Activated naive CD4-positive, alpha-beta T cell treated with anti-CD3 and anti-CD28 coated beads, Interleukin-2, amount 50 U/mL, for 24 hours (primary cell): ENCODE measurements around the gene CRHR2.

Experiments used
- H3K27ac Mint-ChIP-seq: one replicate; pipeline ENCODE4 v1.8.0; 2021; ENCODE audit warnings: mild to moderate bottlenecking, mixed read lengths
- H3K27me3 Mint-ChIP-seq: one replicate; pipeline ENCODE4 v1.8.0; 2021; ENCODE audit warnings: mixed read lengths
- H3K36me3 Mint-ChIP-seq: one replicate; pipeline ENCODE4 v1.8.0; 2021; ENCODE audit warnings: mixed read lengths
- H3K4me1 Mint-ChIP-seq: one replicate; pipeline ENCODE4 v1.8.0; 2021; ENCODE audit warnings: mixed read lengths
- H3K4me3 Mint-ChIP-seq: one replicate; pipeline ENCODE4 v1.8.0; 2021; ENCODE audit warnings: mild to moderate bottlenecking, mixed read lengths
- H3K9me3 Mint-ChIP-seq: one replicate; pipeline ENCODE4 v1.8.0; 2021; ENCODE audit warnings: mixed read lengths

Gene CRHR2

GRCh38 chr7:30713392-30713791 lies 31.1 kb upstream of the CRHR2 start:
- Mint-ChIP-seq H3K4me1 (no peaks in the 10 kb centered on the region), H3K27me3 (no peaks in the 10 kb centered on the region), H3K9me3 (peaks cover 6% of the 10 kb centered on the region), H3K27ac (no peak overlapping the region), H3K4me3 (no peak overlapping the region), H3K36me3 (peaks cover 22% of the 10 kb centered on the region)

DNA sequence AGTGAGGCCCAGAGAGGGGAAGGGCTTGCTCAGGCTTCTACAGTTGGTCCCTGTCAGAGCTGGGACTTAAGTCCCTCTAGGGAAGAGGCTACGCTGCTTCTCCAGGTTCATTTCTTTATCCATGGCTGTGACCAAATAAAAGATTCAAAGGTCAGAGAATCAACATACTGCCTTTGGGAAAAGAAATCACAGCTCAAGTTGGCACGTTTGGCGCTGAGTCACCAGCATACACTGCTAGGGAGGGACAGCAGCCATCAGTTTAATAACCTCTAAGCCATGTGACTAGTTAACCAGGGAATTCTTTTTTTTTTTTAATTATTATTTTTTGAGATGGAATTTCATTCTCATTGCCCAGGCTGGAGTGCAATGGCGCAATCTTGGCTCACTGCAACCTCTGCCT lies 28.4 kb upstream of the CRHR2 start:
- H3K4me1 Mint-ChIP-seq, result no peaks in the 10 kb centered on the region
- no peak overlapping the region for H3K4me3 Mint-ChIP-seq
- no peak overlapping the region for H3K27ac Mint-ChIP-seq
- H3K9me3 Mint-ChIP-seq, result no peaks in the 10 kb centered on the region
- H3K36me3 Mint-ChIP-seq, result peaks cover 7% of the 10 kb centered on the region
- no peaks in the 10 kb centered on the region for H3K27me3 Mint-ChIP-seq

- Mint-ChIP-seq H3K4me3 (no peak overlapping the region), H3K4me1 (no peaks in the 10 kb centered on the region), H3K9me3 (no peaks in the 10 kb centered on the region), H3K27me3 (no peaks in the 10 kb centered on the region), H3K36me3 (no peaks in the 10 kb centered on the region), H3K27ac (no peak overlapping the region)
Observed at GRCh38 chr7:30709549-30709948, 27.3 kb upstream of the CRHR2 start.

DNA sequence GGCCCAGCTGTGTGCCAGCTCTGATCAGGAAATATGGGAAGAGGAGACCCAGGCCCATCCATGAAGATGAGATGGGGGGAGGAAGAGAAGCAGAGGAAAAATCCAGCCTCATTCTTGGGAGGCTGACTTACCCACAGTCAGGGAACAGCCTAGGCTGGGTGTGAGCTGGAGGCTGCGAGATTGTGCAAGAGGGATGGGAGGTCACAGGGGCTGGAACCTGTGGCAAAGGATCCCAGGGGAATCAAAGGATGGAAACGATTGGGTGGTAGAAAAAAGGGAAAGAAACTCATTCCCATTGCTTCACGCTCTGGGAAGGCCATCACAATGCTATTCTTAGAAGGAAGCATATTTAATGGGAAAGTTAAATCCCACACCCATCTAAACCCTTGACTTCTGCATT lies 26.7 kb upstream of the CRHR2 start:
- Mint-ChIP-seq H3K4me1 (no peaks in the 10 kb centered on the region), H3K4me3 (no peak overlapping the region), H3K27ac (no peak overlapping the region), H3K9me3 (no peaks in the 10 kb centered on the region), H3K36me3 (no peaks in the 10 kb centered on the region), H3K27me3 (no peaks in the 10 kb centered on the region)

- H3K36me3 Mint-ChIP-seq, result no peaks in the 10 kb centered on the region
- no peaks in the 10 kb centered on the region for H3K4me1 Mint-ChIP-seq
- H3K4me3 Mint-ChIP-seq, result no peak overlapping the region
- H3K27me3 Mint-ChIP-seq, result no peaks in the 10 kb centered on the region
- H3K9me3 Mint-ChIP-seq, result no peaks in the 10 kb centered on the region
- no peak overlapping the region for H3K27ac Mint-ChIP-seq
Observed at GRCh38 chr7:30708412-30708811, 26.2 kb upstream of the CRHR2 start.

DNA sequence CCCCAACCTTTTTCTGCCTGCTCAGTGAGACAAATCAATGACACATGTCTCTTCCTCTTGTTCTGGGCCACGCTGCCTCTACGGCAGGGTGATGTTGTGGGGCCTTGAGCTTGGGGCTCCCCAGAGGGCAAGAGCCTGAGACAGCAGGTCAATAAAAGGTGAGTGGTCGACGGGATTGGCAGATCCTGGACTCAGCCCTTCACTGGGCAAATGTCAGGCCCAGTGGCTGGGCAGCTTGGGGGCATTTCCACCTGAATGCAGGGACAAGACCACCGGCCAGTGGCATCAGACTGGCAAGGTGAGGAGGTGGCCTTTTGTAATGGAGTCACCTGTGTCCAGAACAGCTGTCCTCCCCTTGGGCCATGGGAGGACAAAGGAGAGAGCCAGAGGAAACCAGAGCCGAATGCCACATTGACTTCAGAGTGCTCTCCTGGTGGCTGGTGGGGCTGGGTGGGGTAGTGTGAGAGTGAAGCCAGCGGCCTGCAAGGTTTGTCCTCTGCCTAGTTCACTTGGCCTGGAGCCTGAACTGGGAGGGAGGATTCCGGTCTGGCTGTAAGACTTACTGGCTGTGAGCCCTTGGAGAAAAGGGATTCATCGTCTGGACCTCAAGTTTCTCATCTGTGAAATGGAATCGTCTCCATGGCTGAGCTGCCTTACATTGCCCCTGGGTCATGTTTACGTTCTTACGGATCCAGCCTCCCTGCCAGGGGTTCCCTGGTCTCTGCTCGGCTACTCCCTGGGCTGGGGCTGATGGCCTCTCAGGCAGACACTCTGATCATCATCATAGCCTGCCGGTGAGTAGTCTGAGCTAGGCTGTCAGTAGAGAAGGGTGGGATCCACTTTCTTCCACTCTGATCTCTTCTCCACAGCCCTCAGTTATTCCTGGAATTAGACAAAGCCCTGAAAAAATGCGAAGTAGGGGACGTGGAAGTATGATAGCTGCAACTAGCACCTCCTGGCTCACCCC lies 25.4 kb upstream of the CRHR2 start:
- Mint-ChIP-seq H3K27me3 (no peaks in the 10 kb centered on the region), H3K4me3 (no peak overlapping the region), H3K36me3 (no peaks in the 10 kb centered on the region), H3K4me1 (no peaks in the 10 kb centered on the region), H3K27ac (no peak overlapping the region), H3K9me3 (no peaks in the 10 kb centered on the region)

- Mint-ChIP-seq H3K27me3 (no peaks in the 10 kb centered on the region), H3K4me3 (no peak overlapping the region), H3K4me1 (no peaks in the 10 kb centered on the region), H3K9me3 (no peaks in the 10 kb centered on the region), H3K27ac (no peak overlapping the region), H3K36me3 (no peaks in the 10 kb centered on the region)
Observed at GRCh38 chr7:30706908-30707307, 24.7 kb upstream of the CRHR2 start.

DNA sequence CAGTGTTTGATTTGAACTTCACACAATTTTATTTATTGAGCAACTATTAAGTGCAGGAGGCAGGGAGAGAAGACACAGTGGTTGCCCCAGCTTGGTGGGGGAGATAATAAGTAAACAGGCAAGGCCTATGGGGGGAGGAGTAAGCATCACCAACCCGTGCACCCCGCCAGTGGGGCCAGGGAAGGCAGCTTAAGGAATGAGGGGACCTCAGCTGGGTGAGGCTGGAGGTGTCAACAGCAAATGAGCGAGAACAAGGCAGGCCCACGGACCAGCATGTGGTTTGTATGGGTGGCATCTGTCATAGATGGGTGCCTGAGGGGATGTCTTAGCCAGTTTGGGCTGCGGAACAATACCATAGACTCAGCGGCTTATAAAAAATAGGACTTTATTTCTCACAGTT lies 24.1 kb upstream of the CRHR2 start:
- H3K4me1 Mint-ChIP-seq, result no peaks in the 10 kb centered on the region
- no peaks in the 10 kb centered on the region for H3K9me3 Mint-ChIP-seq
- no peak overlapping the region for H3K27ac Mint-ChIP-seq
- H3K27me3 Mint-ChIP-seq, result no peaks in the 10 kb centered on the region
- no peaks in the 10 kb centered on the region for H3K36me3 Mint-ChIP-seq
- H3K4me3 Mint-ChIP-seq, result no peak overlapping the region

DNA sequence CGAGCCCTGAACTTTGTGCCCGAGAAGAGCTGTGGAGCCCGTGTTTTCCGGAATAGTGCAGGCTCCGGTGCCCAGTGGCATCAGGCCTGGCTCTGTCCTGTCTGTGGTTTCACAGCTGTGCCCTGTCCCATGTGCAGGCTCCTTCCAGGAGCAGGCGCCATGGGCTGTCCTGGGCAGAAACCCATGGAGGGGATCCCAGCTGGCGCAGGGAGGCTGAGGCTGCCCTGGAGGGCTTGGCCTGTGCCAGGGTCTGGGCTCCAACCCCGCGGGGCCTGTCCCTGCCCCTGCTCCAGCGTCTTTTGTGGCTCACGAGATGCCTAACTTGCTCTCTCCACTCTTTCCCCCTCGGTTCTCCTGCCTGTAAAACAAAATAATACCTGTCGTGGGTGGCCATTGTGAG lies 23.3 kb upstream of the CRHR2 start:
- no peaks in the 10 kb centered on the region for H3K9me3 Mint-ChIP-seq
- no peaks in the 10 kb centered on the region for H3K36me3 Mint-ChIP-seq
- H3K4me1 Mint-ChIP-seq, result no peaks in the 10 kb centered on the region
- H3K4me3 Mint-ChIP-seq, result no peak overlapping the region
- no peaks in the 10 kb centered on the region for H3K27me3 Mint-ChIP-seq
- no peak overlapping the region for H3K27ac Mint-ChIP-seq

DNA sequence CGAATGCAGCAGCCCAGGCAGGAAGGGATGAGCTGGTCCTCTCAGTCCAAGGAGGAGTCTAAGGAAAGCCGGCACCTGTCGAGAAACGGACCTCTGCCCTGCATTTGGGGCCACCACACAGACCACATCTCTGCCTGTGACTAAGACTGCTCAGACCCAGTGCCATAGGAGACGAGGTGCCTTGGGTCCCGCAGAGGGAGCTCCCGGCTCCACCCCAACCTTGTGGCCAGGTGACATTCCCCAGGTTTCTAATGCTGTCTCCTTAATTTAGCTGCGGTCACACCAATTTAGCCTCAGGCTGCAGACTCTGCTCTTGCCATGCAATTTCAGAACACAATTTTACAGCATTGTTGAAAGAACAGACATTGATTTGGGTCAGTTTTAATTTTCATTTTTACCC lies 22.8 kb upstream of the CRHR2 start:
- Mint-ChIP-seq H3K4me3 (no peak overlapping the region), H3K4me1 (no peaks in the 10 kb centered on the region), H3K27me3 (no peaks in the 10 kb centered on the region), H3K9me3 (no peaks in the 10 kb centered on the region), H3K36me3 (no peaks in the 10 kb centered on the region), H3K27ac (no peak overlapping the region)

- no peak overlapping the region for H3K4me3 Mint-ChIP-seq
- no peak overlapping the region for H3K27ac Mint-ChIP-seq
- no peaks in the 10 kb centered on the region for H3K27me3 Mint-ChIP-seq
- H3K36me3 Mint-ChIP-seq, result no peaks in the 10 kb centered on the region
- H3K9me3 Mint-ChIP-seq, result no peaks in the 10 kb centered on the region
- no peaks in the 10 kb centered on the region for H3K4me1 Mint-ChIP-seq
Observed at GRCh38 chr7:30703756-30704155, 21.5 kb upstream of the CRHR2 start.

DNA sequence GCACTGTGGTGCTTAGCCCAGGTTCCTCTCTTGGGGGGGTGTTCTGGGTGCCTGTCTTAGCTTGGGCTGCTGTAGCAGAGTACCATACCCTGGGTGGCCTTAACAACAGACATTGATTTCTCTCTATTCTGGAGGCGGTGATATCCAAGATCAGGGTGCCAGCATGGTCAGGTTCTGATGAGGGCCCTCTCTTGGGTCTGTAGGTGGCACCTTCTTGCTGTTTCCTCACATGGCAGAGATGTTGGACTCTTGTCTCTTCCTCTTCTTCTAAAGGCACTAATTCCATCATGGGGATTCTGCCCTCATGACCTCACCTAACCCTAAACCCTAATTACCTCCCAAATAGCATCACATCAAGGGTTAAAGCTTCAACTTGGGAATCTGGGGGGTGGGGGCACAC lies 19.9 kb upstream of the CRHR2 start:
- H3K4me1 Mint-ChIP-seq, result peaks cover 5% of the 10 kb centered on the region
- no peak overlapping the region for H3K27ac Mint-ChIP-seq
- H3K36me3 Mint-ChIP-seq, result no peaks in the 10 kb centered on the region
- no peak overlapping the region for H3K4me3 Mint-ChIP-seq
- no peaks in the 10 kb centered on the region for H3K27me3 Mint-ChIP-seq
- no peaks in the 10 kb centered on the region for H3K9me3 Mint-ChIP-seq

DNA sequence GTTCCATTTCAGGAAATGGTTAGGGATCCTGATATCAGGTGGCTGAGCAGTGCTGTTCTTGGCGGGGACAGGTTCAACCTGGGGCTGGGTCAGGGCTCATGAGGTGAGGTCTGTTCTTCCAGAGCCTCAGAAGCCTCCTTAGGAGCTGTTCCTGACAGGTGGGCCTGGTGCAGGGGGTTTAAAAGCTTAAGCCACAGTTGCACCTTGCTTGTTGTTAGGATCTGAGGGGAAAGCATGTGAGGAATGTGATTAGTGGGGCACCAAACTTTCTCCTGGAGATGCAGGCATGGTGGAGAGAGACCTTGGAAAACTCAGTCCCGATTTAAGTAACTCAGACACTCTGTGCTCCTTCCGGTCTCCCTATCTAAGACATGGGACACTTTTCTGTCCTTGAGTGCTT lies 18.7 kb upstream of the CRHR2 start:
- no peaks in the 10 kb centered on the region for H3K9me3 Mint-ChIP-seq
- no peaks in the 10 kb centered on the region for H3K27me3 Mint-ChIP-seq
- no peak overlapping the region for H3K27ac Mint-ChIP-seq
- peaks cover 5% of the 10 kb centered on the region for H3K4me1 Mint-ChIP-seq
- H3K36me3 Mint-ChIP-seq, result no peaks in the 10 kb centered on the region
- H3K4me3 Mint-ChIP-seq, result no peak overlapping the region

DNA sequence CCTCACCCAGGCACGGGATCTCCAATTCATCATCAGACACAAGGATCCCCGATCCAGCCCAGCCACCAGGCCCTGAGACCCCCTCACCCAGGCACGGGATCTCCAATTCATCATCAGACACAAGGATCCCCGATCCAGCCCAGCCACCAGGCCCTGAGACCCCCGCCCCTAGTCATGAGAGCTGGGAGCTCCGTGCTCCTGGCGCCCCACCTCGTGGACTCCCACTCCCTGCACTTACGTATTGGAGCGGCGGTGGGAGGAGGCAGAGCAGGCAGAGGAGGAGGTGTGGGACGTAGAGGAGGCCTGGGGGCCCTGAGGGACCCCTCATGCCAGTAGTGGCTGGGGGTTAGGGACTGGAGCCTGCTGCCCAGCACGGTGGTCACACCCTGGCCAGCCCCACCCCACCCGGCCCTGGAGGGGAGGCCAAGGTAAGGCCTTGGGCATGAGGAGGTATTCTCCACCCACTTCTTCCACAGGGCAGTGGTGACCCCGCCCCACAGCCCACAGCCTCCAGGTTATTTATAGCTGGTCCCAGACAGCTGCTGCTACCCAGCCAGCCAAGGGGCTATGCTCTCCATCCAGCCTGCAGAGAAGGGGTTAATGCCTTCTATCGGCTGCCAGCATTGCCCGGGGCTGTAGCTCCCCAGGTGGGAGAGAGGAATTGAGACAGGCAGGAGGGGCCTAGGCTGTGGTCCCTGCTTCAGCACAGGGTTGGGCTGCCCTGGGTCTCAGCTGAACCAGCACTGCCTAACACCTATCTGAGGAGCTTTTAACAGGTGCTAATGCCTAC lies 17.6 kb upstream of the CRHR2 start:
- H3K9me3 Mint-ChIP-seq, result no peaks in the 10 kb centered on the region
- H3K4me3 Mint-ChIP-seq, result no peak overlapping the region
- no peaks in the 10 kb centered on the region for H3K36me3 Mint-ChIP-seq
- H3K27me3 Mint-ChIP-seq, result no peaks in the 10 kb centered on the region
- H3K4me1 Mint-ChIP-seq, result peaks cover 5% of the 10 kb centered on the region
- H3K27ac Mint-ChIP-seq, result no peak overlapping the region

- Mint-ChIP-seq H3K9me3 (no peaks in the 10 kb centered on the region), H3K27me3 (no peaks in the 10 kb centered on the region), H3K27ac (no peak overlapping the region), H3K4me1 (peaks cover 5% of the 10 kb centered on the region), H3K4me3 (no peak overlapping the region), H3K36me3 (no peaks in the 10 kb centered on the region)
Observed at GRCh38 chr7:30698481-30698880, 16.2 kb upstream of the CRHR2 start.

- H3K4me1 Mint-ChIP-seq, result peaks cover 5% of the 10 kb centered on the region
- H3K27me3 Mint-ChIP-seq, result no peaks in the 10 kb centered on the region
- H3K4me3 Mint-ChIP-seq, result no peak overlapping the region
- H3K27ac Mint-ChIP-seq, result no peak overlapping the region
- no peaks in the 10 kb centered on the region for H3K36me3 Mint-ChIP-seq
- no peaks in the 10 kb centered on the region for H3K9me3 Mint-ChIP-seq
Observed at GRCh38 chr7:30697719-30698460, 15.6 kb upstream of the CRHR2 start.
